Kidney (tissue), 14 donors: ENCODE results near the gene STXBP1. TPM values are rescaled to one million over a fixed set of nuclear protein-coding genes. Genes with fewer than 3 reads are reported as not detected.

Source experiments
- DNase-seq, 5 donors: peaks; one replicate each; pipeline ENCODE4 v3.0.0-alpha.2; 2013 to 2020
- FAIRE-seq: peaks from 2 replicates; lab custom pipeline; 2012; peaks lifted over from hg19 to GRCh38; lab: Jason Lieb, UNC
- H3K27ac ChIP-seq, 2 donors: one replicate each; pipeline ENCODE4 v1.7.0; 2013; ENCODE audit warnings: low read depth in 2 of 2, low read length in 2 of 2, inconsistent platforms in 1 of 2
- H3K27me3 ChIP-seq: one replicate; pipeline ENCODE4 v1.7.1; 2013; ENCODE audit warnings: low read length, inconsistent platforms; ENCODE audit not compliant: control insufficient read depth, insufficient read depth
- H3K36me3 ChIP-seq, 3 donors: one replicate each; pipeline versions ENCODE4 v1.7.0 to v1.7.1; 2013; ENCODE audit warnings: low read length in 3 of 3, control low read depth in 1 of 3, inconsistent platforms in 1 of 3; ENCODE audit not compliant: insufficient read depth in 3 of 3, control insufficient read depth in 2 of 3
- H3K4me1 ChIP-seq, 3 donors: one replicate each; pipeline versions ENCODE4 v1.7.0 to v1.7.1; 2013; ENCODE audit warnings: low read length in 3 of 3, inconsistent platforms in 1 of 3, low read depth in 1 of 3; ENCODE audit not compliant: control insufficient read depth in 2 of 3, insufficient read depth in 2 of 3
- H3K4me3 ChIP-seq, 3 donors: one replicate each; pipeline versions ENCODE4 v1.7.0 to v1.8.1; 2013; ENCODE audit warnings: low read length in 3 of 3, control low read depth in 1 of 3, inconsistent platforms in 1 of 3
- H3K9ac ChIP-seq, 3 donors: one replicate each; pipeline versions ENCODE4 v1.7.0 to v1.7.1; 2013; ENCODE audit warnings: low read length in 3 of 3, control low read depth in 1 of 3, inconsistent platforms in 1 of 3
- H3K9me3 ChIP-seq, 3 donors: one replicate each; pipeline versions ENCODE4 v1.7.0 to v1.7.1; 2013; ENCODE audit warnings: low read length in 3 of 3, control low read depth in 1 of 3, inconsistent platforms in 1 of 3; ENCODE audit not compliant: control insufficient read depth in 2 of 3, insufficient read depth in 1 of 3
- intact Hi-C: fragments of 100-400 bp; cut with DNase I; formaldehyde crosslinking; loops from one replicate; pipeline ENCODE4 v1.11.1; 2022
- polyA plus RNA-seq: library from polyadenylated mRNA; stranded (reverse); fragments of 350-450 nt; fragmentation: Illumina TruSeq; extraction: RNeasy Lipid Tissue Mini Kit (QIAGEN cat#74804); gene quantifications from one replicate; pipeline ENCODE4 v1.2.3, GENCODE V29; 2014; ENCODE audit warnings: low read depth, low replicate concordance; ENCODE audit not compliant: insufficient read depth
- total RNA-seq: library from RNA; stranded (reverse); fragmentation: NEBNext Ultra II Directional; extraction: Animal tissue kit (Norgen Biotek cat#: 25700); gene quantifications from one replicate; pipeline ENCODE4 v1.2.1, GENCODE V29; 2021
- TF ChIP-seq, protein P1 (sequence below): IDR thresholded peaks from 3 replicates; pipeline ENCODE4 v1.5.1; 2012; ENCODE audit warnings: mild to moderate bottlenecking, moderate library complexity, borderline replicate concordance; ENCODE audit not compliant: insufficient read depth; ENCODE audit errors: extremely low read depth
- donor health status: control.
- donor health status: control.
- donor health status: control.
- donor health status: control.
- donor health status: control.
- donor health status: DM: yes; HTN: yes; CAD: no.
- donor health status: Normal renal cell carcinoma (clear cell type).

The STXBP1 gene
- total and polyA plus RNA-seq, 2 donors from 2014 or later = 14.3 to 32.8 TPM

DNA sequence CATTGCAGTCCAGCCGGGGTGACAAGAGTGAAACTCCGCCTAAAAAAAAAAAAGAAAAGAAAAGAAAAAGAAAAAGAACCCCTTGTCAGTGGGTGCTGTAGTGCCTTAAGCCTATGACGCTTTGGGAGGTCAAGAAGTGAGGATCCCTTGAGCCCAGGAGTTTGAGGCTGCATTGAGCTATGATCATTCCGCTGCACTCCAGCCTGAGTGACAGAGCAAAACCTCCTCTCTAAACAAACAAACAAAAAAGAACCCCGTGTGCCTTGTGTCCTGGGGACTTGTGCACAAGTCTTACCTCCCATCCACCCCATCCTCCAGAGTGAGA, 33.5 kb upstream of the STXBP1 start:
- Histone ChIP-seq H3K27ac (peak overlapping the region; percentile 71 to 82), H3K9ac (no peak overlapping the region), H3K9me3 (no peaks in the 10 kb centered on the region), H3K4me3 (no peak overlapping the region), H3K27me3 (no peaks in the 10 kb centered on the region), H3K4me1 (peaks cover 0 to 15% (median 0%) of the 10 kb centered on the region in 3 donors), H3K36me3 (no peaks in the 10 kb centered on the region)
- TF ChIP-seq, protein P1, sequence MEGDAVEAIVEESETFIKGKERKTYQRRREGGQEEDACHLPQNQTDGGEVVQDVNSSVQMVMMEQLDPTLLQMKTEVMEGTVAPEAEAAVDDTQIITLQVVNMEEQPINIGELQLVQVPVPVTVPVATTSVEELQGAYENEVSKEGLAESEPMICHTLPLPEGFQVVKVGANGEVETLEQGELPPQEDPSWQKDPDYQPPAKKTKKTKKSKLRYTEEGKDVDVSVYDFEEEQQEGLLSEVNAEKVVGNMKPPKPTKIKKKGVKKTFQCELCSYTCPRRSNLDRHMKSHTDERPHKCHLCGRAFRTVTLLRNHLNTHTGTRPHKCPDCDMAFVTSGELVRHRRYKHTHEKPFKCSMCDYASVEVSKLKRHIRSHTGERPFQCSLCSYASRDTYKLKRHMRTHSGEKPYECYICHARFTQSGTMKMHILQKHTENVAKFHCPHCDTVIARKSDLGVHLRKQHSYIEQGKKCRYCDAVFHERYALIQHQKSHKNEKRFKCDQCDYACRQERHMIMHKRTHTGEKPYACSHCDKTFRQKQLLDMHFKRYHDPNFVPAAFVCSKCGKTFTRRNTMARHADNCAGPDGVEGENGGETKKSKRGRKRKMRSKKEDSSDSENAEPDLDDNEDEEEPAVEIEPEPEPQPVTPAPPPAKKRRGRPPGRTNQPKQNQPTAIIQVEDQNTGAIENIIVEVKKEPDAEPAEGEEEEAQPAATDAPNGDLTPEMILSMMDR = no peak
- intact Hi-C loops = no loop called here
- FAIRE-seq (no peak), DNase-seq (no peak)

DNA sequence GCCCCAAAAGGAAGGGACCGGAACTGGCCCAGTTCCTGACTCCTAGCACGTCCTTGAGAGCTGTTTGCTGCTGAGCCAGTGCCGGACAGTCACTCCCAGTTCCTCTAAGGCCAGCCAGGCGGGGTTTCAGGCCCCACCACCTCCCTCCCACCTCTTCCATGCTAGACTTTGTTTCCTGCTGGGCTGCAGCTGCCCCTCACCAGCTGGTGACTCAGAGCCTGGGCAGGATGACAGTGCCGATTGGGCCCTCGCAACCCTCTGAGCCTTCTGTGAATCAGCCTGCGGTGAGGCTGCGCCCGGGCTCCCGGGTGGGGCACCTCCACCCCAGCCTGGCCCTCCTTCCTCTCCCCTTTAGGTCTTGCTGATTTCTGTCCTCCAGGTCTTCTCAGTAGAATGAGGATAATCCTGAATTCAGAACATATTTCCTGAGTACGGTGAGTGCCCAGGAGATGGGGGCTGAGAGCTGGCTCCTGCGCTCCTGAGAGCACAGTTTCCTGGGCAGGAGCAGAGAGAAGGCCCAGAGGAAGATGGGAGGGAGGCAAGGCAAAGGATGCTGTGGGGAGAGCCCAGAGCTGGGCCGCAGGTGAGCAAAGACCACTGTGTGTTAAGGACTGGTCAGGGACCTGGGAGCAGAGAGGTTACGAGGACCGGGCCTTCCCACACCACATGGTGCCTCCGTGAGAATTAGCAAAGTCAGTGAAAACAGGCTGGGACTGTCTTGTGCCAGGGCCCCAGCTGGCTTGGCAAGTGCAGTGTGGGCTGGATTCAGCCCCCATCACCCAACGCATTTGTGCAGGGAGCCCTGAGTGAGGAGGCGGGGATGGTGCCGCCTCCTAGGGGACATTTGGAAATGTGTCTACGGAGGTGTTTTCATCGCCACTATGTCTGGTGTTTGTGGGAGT, 32.9 kb upstream of the STXBP1 start:
- intact Hi-C loops = no loop called here

DNA sequence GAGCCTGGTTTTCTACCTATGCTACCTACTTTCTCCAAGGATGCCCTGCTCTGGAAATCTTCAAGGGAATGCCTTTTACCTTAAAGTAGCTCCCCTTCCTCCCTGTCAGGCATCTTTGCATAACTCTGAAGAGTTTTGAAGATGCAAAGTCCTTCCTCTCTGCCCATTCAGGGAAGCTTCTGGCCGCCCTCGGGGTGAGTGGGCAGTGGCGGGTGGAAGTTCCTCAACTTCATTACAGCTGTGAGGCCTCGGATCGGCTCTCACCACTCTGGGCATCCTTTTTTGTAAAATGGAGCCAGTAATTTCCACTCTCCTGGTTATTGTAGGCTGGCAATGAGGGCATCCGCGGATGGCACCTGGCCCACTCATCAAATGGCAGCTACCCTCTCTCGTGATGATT, 31.7 kb upstream of the STXBP1 start:
- intact Hi-C loops = no loop called here
- no peaks in the 10 kb centered on the region for H3K36me3 ChIP-seq
- no peaks in the 10 kb centered on the region for H3K9me3 ChIP-seq
- no peak overlapping the region for H3K27ac ChIP-seq
- TF ChIP-seq, protein P1 = no peak
- no peaks in the 10 kb centered on the region for H3K27me3 ChIP-seq
- H3K4me3 ChIP-seq = no peak overlapping the region
- H3K4me1 ChIP-seq = peaks cover 0 to 12% (median 0%) of the 10 kb centered on the region in 3 donors
- FAIRE-seq = no peak
- H3K9ac ChIP-seq = no peak overlapping the region
- DNase-seq = no peak

More for the DNA sequence above, 32.9 kb upstream of the STXBP1 start:
- Histone ChIP-seq H3K9me3 (no peaks in the 10 kb centered on the region), H3K36me3 (no peaks in the 10 kb centered on the region), H3K4me3 (peak overlapping the region in 1 of 3 donors; percentile 25), H3K27me3 (no peaks in the 10 kb centered on the region), H3K27ac (peak overlapping the region; percentile 75 to 82), H3K9ac (peak overlapping the region in 2 of 3 donors; percentile 12 to 84), H3K4me1 (peaks cover 0 to 15% (median 0%) of the 10 kb centered on the region in 3 donors)
- FAIRE-seq = no peak
- TF ChIP-seq, protein P1 = no peak
- peak; percentile 60 to 97 (median 74) for DNase-seq
